GM10266 (cell line): ENCODE data around the gene TLE4.

Experiments used
- DNase-seq: peaks from one replicate; pipeline ENCODE4 v3.0.0; 2012; ENCODE audit errors: extremely low spot score
- CTCF ChIP-seq: IDR thresholded peaks from 2 replicates; pipeline ENCODE4 v1.5.1; 2012; ENCODE audit warnings: mild to moderate bottlenecking, low read depth; ENCODE audit not compliant: control insufficient read depth, insufficient read depth; ENCODE audit errors: missing control alignments

TLE4 gene

GRCh38 chr9:79765466-79765865 is 193.7 kb downstream of the TLE4 start:
- DNase-seq: no peak
- TF ChIP-seq CTCF: no peak

- DNase-seq: no peak
Observed at GRCh38 chr9:79766091-79766490, 194.3 kb downstream of the TLE4 start.

GRCh38 chr9:79768194-79768593 is 196.4 kb downstream of the TLE4 start:
- TF ChIP-seq CTCF: no peak
- DNase-seq: no peak

More at GRCh38 chr9:79766091-79766490, 194.3 kb downstream of the TLE4 start:
- TF ChIP-seq CTCF: no peak

GRCh38 chr9:79769476-79770275 is 197.9 kb downstream of the TLE4 start:
- no peak for DNase-seq

GRCh38 chr9:79774356-79774755 is 202.6 kb downstream of the TLE4 start:
- DNase-seq: no peak
- TF ChIP-seq CTCF: no peak

More at GRCh38 chr9:79769476-79770275, 197.9 kb downstream of the TLE4 start:
- no peak for TF ChIP-seq CTCF
